ENCODE results near the gene BABAM2. TPM values are rescaled to one million over a fixed set of nuclear protein-coding genes. Genes with fewer than 3 reads are reported as not detected.
"Not testable (repeated sequence)": the region's sequence is repeated elsewhere in the genome, so short reads cannot be mapped to it uniquely, and the experiment has no call there.

BABAM2 gene
- total RNA-seq, 1 experiment from 2014 or later: 16.3 TPM

DNA sequence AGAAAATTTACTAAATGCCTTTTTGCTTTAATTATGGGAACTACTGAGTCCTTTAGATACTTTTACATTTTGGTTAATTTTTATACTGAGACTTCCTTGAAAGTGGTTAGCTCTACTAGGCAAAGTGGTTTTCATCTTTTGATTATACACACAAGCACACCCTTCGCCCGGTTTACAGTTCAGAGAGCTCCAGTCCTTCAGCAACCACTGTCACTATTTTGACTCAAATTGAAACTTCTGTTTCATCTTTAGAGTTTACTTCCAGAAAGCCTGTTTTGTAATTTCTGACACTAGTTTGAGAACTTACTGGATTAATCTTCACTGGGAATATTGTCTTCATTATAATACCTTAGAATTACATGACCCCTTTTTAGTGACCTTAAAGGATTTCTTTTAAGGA, 361.8 kb downstream of the BABAM2 start:
- CTCF ChIA-PET: no interaction called here
- ATAC-seq (no peak), DNase-seq (no peak)

DNA sequence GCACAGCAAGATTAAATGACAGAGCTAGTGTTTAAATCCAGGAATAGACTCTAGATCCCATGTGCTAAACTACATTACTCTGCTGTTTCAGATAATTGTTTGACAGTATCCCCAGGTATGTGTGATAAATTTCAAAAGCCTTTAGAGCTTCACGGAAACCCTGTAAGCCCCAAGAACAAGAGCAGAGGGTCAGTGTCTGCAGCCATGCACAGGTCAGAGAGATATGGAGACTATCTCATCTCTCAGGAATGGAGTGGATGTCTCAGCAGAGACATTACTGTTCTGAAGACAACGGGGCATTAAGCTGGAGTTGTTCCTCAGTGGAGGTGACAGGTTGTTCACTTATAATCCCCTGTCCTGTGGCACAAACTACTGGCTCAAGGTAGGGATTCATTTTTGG, 363.0 kb downstream of the BABAM2 start:
- Histone ChIP-seq H3K4me1 (ENCODE audit: insufficient read depth, low read length) (peaks cover 16% of the 10 kb centered on the region), H3K27me3 (ENCODE audit: low read length) (no peaks in the 10 kb centered on the region), H3K27ac (ENCODE audit: low read length) (no peak overlapping the region), H3K36me3 (ENCODE audit: low read depth, low read length) (no peaks in the 10 kb centered on the region), H3K79me2 (ENCODE audit: low read length) (no peaks in the 10 kb centered on the region), H3K9me3 (ENCODE audit: low read length) (no peaks in the 10 kb centered on the region), H3K9me2 (replicated peaks; ENCODE audit: low read length) (no peaks in the 10 kb centered on the region), H3K4me3 (ENCODE audit: low read length) (no peak overlapping the region), H3K9ac (ENCODE audit: low read length) (no peak overlapping the region), H4K20me1 (ENCODE audit: low read length) (no peaks in the 10 kb centered on the region), H3F3A (ENCODE audit: low read length, unreplicated experiment) (no peaks in the 10 kb centered on the region), H3K4me2 (ENCODE audit: low read length) (no peak overlapping the region), H2AFZ (ENCODE audit: low read length) (no peak overlapping the region)
- ChIA-PET POLR2A (ENCODE audit: unreplicated experiment) (interaction anchor here (0.6 kb wide), 1 partner anchor 8 kb away, joined by 4 read pairs; no protein-coding TSS in a partner anchor), CTCF (no interaction called here)
- DNase-seq: no peak
- intact Hi-C loops (cut with micrococcal nuclease): no loop called here
- TF ChIP-seq, protein P1, sequence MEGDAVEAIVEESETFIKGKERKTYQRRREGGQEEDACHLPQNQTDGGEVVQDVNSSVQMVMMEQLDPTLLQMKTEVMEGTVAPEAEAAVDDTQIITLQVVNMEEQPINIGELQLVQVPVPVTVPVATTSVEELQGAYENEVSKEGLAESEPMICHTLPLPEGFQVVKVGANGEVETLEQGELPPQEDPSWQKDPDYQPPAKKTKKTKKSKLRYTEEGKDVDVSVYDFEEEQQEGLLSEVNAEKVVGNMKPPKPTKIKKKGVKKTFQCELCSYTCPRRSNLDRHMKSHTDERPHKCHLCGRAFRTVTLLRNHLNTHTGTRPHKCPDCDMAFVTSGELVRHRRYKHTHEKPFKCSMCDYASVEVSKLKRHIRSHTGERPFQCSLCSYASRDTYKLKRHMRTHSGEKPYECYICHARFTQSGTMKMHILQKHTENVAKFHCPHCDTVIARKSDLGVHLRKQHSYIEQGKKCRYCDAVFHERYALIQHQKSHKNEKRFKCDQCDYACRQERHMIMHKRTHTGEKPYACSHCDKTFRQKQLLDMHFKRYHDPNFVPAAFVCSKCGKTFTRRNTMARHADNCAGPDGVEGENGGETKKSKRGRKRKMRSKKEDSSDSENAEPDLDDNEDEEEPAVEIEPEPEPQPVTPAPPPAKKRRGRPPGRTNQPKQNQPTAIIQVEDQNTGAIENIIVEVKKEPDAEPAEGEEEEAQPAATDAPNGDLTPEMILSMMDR (conservative IDR thresholded peaks at IDR 0.05; ENCODE audit: low read depth, low read length): no peak
- TF ChIP-seq EZH2phosphoT487 (IDR thresholded peaks at IDR 0.05; ENCODE audit: borderline replicate concordance, low read length) (no peak), EZH2 (IDR thresholded peaks at IDR 0.05; ENCODE audit: low read length, unreplicated experiment) (no peak)
- BruUV-seq (replicated peaks): no TSS peak
- no peak for ATAC-seq

More for the DNA sequence above, 361.8 kb downstream of the BABAM2 start:
- H3K9me3 ChIP-seq (ENCODE audit: low read length): no peaks in the 10 kb centered on the region
- H3K4me3 ChIP-seq (ENCODE audit: low read length): no peak overlapping the region
- H4K20me1 ChIP-seq (ENCODE audit: low read length): no peaks in the 10 kb centered on the region
- H3K27ac ChIP-seq (ENCODE audit: low read length): no peak overlapping the region
- H2AFZ ChIP-seq (ENCODE audit: low read length): no peak overlapping the region
- H3K9me2 ChIP-seq (replicated peaks; ENCODE audit: low read length): no peaks in the 10 kb centered on the region
- no peaks in the 10 kb centered on the region for H3F3A ChIP-seq (ENCODE audit: low read length, unreplicated experiment)
- H3K79me2 ChIP-seq (ENCODE audit: low read length): no peaks in the 10 kb centered on the region
- POLR2A ChIA-PET (ENCODE audit: unreplicated experiment): no interaction called here
- H3K4me2 ChIP-seq (ENCODE audit: low read length): no peak overlapping the region
- peaks cover 16% of the 10 kb centered on the region for H3K4me1 ChIP-seq (ENCODE audit: insufficient read depth, low read length)
- TF ChIP-seq, protein P1 (conservative IDR thresholded peaks at IDR 0.05; ENCODE audit: low read depth, low read length): no peak
- TF ChIP-seq EZH2phosphoT487 (IDR thresholded peaks at IDR 0.05; ENCODE audit: borderline replicate concordance, low read length) (no peak), EZH2 (IDR thresholded peaks at IDR 0.05; ENCODE audit: low read length, unreplicated experiment) (no peak)
- no peaks in the 10 kb centered on the region for H3K27me3 ChIP-seq (ENCODE audit: low read length)
- BruUV-seq (replicated peaks): no TSS peak
- intact Hi-C loops (cut with micrococcal nuclease): no loop called here
- H3K9ac ChIP-seq (ENCODE audit: low read length): no peak overlapping the region
- no peaks in the 10 kb centered on the region for H3K36me3 ChIP-seq (ENCODE audit: low read depth, low read length)

DNA sequence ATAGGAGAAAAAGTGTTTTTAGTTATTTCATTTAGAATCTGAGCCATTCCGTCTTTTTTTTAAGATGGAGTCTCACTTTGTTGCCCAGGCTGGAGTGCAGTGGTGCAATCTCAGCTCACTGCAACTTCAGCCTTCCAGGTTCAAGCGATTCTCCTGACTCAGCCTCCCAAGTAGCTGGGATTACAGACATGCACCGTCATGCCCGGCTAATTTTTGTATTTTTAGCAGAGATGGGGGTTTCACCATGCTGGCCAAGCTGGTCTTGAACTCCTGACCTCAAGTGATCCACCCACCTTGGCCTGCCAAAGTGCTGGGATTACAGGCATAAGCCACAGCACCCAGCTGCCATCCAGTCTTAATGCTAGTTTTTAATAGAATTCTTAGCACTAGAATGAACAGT, 364.7 kb downstream of the BABAM2 start:
- H3K9me2 ChIP-seq (replicated peaks; ENCODE audit: low read length); H2AFZ ChIP-seq (ENCODE audit: low read length); H3K4me1 ChIP-seq (ENCODE audit: insufficient read depth, low read length); DNase-seq; ATAC-seq; H4K20me1 ChIP-seq (ENCODE audit: low read length); H3K9ac ChIP-seq (ENCODE audit: low read length); H3K9me3 ChIP-seq (ENCODE audit: low read length); CTCF ChIA-PET; H3K4me2 ChIP-seq (ENCODE audit: low read length); POLR2A ChIA-PET (ENCODE audit: unreplicated experiment); H3K27me3 ChIP-seq (ENCODE audit: low read length); H3K27ac ChIP-seq (ENCODE audit: low read length); H3F3A ChIP-seq (ENCODE audit: low read length, unreplicated experiment); BruUV-seq (replicated peaks); H3K36me3 ChIP-seq (ENCODE audit: low read depth, low read length); H3K4me3 ChIP-seq (ENCODE audit: low read length); intact Hi-C loops (cut with micrococcal nuclease); H3K79me2 ChIP-seq (ENCODE audit: low read length): not testable (repeated sequence)

Data from PC-3 (cell line).